ENCODE measurements around the gene B3GNT7.
"Not testable (repeated sequence)": the region's sequence is repeated elsewhere in the genome, so short reads cannot be mapped to it uniquely, and the experiment has no call there.

The B3GNT7 gene

GRCh38 chr2:231386446-231386845 lies 9.1 kb upstream of the B3GNT7 start:
- DNase-seq, result no peak

- no peak for DNase-seq
Measured at GRCh38 chr2:231387904-231388724, 7.4 kb upstream of the B3GNT7 start.

DNA sequence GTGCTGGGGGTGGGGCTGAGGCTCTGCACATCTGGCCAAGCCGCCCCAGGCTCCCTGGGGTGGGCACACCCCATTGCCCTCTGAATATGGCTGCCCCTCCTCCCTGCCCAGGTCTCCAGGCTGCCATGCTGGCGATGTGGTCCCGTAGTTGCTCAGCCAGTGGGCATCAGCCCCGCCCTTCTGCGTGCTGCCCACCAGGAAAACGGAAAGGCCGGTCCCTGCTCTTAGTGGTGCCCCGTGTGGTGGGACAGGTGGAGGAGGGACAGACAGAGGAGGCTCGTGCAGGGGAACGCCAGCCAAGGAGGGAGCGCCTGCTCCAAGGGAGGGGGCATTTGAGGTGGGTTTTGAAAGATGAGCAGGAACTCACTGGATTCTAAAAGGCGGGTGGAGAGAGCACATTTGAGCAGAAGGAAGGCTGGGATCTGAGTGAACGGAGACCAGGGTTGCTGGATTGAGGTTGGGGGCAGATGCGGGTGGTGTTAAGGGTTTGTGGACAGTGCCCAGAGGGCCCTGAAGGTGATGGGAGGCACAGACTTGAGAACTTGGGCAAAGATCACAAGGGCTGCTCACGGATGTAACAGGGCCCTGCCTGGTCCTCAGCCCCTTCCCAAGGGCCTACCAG lies 6.7 kb upstream of the B3GNT7 start:
- DNase-seq, result no peak

- no peak for DNase-seq
Measured at GRCh38 chr2:231390667-231391066, 4.8 kb upstream of the B3GNT7 start.

GRCh38 chr2:231391981-231392380 lies 3.5 kb upstream of the B3GNT7 start:
- DNase-seq, result no peak

DNA sequence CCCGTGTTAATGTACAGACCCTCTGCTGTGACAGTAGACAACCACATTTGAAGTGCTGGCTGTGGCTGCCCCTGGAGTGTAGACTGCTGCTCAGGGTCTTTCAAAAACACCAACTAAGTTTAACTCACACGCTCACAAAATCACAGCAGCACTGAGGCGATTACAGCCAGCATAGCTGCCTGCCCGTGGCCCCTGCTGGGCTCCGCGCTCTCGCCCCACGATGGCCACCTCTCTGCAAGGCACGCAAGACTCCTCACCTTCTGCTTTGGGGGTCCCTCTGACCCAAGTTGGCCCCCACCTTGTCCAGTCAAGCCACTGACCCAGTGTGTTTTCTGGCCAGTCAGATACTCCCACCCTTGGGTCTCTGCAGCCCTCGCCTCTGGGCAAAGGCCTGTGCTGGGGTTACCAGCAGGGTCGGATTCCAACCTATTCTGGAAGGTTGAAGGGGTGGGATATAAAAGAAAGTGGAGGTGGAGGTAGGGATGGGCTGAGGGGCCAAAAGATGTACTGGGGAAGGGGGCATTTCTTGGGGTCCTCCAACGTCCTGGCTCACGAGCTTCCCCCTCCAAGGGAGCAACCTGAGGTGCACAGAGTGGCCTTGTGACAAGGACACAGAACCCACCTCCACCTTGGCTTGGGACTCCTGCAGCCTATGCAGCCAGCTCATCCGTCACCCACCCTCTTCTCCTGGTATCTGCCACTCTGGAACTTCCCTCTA lies 2.9 kb upstream of the B3GNT7 start:
- DNase-seq, result no peak

- no peak for DNase-seq
Measured at GRCh38 chr2:231393149-231394131, 2.1 kb upstream of the B3GNT7 start.

DNA sequence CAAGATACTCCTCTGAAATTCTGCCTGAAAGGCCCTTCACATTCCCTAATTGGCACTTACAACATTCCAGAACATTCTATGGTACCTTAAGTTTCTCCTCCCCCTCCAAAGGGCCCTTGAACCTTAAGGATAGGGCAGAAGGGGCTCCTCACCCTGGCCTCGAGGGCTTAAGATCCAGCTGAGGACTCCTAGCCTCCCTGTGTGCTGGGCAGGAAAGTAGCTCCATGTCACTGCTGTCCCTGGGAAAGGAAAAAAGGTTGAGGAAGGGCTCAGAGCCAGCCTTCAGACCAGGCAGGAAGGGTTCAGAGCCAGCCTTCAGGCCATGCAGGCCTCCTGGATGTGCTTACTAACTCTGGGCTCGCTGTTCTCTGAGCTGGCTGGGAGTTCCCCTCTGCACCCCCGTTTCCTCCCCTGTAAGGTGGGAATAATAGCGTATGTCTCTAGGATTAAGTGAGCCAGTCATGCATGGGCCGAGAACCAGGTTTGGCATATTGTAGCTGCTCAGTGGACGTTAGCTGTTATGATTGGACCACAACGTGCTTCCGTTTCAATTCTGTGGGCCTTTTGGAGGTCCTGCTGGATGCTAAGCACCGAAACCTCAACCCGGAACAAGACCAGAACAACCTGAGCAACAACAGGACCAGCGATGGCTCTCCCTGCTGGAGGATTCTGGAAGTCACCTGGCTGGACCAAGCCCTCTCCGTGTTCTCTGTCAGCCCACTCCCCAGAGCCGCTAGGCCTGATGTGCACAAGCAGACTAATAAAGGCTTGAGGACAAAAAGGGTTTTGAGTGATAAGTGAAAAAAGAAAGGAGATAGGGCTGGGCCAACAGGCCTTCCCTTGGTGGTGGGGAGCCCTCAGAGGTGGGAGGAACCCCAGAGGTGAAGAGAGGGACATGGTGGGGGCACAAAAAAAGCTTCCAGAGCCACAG lies 1.0 kb upstream of the B3GNT7 start:
- DNase-seq, result no peak

DNA sequence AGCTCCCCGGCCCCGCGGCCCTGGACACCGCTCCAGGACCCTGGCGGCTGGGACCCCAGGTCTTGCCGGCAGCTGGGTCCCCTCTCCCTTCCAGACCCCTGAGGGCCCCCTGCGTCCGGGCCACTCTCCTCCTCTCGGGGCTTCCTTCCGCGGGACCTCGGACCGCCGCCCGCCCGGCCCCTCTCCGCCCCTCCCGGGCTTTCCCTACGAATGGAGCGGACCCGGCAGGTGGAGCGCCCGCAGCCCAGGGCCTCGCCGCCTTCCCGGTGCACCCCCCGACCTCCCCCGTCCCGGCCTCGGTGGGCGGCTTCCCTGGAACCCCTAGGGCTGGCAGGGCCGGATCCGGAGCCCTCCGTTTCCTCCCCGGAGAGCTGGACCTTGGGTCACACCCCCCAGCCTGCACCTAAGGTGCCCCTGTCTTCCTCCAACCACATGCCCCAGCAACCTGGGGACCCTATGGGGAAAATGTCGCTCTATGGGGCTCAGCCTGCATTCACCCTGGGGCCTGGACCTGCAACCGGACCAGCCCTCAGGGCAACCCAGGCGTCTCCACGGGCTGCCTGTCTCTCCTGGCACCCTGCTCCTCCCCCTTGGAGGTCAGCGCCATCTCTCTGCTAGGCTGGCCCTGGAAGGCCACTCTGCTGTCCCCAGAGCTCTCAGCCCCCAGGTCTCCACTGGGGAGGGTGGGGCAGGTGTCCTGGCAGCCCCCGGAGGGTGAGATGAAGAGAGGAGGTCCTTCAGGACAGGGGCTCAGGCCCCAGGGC lies 730 bp downstream of the B3GNT7 start:
- DNase-seq, result no peak

- DNase-seq, result no peak
Measured at GRCh38 chr2:231397011-231397927, 1.8 kb downstream of the B3GNT7 start.

DNA sequence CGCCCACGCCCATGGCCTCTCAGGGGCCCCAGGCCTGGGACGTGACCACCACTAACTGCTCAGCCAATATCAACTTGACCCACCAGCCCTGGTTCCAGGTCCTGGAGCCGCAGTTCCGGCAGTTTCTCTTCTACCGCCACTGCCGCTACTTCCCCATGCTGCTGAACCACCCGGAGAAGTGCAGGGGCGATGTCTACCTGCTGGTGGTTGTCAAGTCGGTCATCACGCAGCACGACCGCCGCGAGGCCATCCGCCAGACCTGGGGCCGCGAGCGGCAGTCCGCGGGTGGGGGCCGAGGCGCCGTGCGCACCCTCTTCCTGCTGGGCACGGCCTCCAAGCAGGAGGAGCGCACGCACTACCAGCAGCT lies 2.4 kb downstream of the B3GNT7 start:
- DNase-seq, result no peak

DNA sequence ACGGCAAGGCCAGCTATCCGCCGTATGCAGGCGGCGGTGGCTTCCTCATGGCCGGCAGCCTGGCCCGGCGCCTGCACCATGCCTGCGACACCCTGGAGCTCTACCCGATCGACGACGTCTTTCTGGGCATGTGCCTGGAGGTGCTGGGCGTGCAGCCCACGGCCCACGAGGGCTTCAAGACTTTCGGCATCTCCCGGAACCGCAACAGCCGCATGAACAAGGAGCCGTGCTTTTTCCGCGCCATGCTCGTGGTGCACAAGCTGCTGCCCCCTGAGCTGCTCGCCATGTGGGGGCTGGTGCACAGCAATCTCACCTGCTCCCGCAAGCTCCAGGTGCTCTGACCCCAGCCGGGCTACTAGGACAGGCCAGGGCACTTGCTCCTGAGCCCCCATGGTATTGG lies 3.1 kb downstream of the B3GNT7 start:
- DNase-seq, result no peak

GRCh38 chr2:231399046-231399852 lies 3.7 kb downstream of the B3GNT7 start:
- DNase-seq, result no peak

GRCh38 chr2:231399853-231400680 lies 4.6 kb downstream of the B3GNT7 start:
- no peak for DNase-seq

DNA sequence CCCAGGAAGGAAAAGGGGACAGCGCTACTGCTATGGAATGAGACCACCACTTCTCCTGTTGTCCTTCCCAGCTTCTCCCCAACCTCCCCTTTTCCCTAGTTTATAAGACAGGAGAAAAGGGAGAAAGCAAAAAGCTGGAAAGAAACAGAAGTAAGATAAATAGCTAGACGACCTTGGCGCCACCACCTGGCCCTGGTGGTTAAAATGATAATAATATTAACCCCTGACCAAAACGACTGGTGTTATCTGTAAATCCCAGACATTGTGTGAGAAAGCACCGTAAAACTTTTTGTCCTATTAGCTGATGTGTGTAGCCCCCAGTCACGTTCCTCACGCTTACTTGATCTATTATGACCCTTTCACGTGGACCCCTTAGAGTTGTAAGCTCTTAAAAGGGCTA lies 5.2 kb downstream of the B3GNT7 start:
- DNase-seq, result not testable (repeated sequence)

DNA sequence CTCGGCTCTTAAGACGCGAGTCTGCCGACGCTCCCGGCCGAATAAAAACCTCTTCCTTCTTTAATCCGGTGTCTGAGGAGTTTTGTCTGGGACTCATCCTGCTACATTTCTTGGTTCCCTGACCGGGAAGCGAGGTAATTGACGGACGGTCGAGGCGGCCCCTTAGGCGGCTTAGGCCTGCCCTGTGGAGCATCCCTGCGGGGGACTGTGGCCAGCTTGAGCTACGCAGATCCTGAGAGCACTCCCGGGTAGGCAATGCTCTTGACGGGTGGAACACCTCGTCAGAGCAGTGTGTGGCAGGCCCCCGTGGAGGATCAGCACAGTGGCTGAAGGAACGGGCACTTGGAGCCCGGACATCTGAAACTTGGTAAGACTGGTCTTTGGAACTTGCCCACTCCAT lies 5.6 kb downstream of the B3GNT7 start:
- not testable (repeated sequence) for DNase-seq

- DNase-seq, result not testable (repeated sequence)
Measured at GRCh38 chr2:231403421-231404182, 8.1 kb downstream of the B3GNT7 start.

Data from amniotic stem cell (primary cell).